Measurements from ENCODE around the gene LY6G6C. TPM values are rescaled to one million over a fixed set of nuclear protein-coding genes. Genes with fewer than 3 reads are reported as not detected.

The LY6G6C gene
- total RNA-seq, 3 donors from 2014 or later = not detected

DNA sequence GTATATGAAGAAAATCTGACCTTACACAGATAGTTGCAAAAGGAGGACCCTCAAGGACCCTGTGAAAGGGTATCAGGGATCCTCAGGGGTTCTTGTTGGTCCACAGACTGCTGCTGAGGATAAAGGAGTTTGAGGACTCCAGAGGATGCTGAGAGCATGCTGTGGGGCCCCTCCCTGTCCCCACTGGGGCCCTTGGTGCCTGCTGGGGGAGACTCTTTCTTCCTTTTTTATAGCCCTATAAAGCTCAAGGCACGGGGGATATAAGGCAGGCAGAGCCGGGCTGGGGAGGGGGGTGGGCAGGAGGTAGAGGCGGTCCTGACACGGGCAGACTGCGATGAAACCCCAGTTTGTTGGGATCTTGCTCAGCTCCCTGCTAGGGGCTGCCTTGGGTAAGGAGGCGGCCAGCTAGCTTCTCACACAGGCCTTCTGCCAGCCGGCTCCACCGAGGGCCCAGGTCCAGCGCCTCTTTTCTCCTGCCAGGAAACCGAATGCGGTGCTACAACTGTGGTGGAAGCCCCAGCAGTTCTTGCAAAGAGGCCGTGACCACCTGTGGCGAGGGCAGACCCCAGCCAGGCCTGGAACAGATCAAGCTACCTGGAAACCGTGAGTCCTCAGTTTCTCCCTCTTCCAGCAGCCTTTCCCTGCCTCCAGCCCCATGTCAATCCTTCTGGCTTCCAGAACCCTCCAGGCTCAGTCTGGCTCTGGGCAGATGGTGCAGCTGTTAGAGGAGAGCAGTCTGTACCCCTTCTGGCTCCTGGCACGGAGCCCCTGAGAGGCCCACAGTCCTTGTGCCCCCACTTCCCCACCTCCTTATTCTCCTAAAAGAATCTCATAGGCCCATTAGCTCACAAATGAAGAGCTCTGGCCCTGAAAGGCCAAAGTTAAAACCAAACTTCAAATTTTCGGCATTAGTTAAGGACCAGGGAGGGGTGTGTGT, 6.3 kb downstream of the LY6G6C start, which contains the start of gene LY6G6D:
Gene LY6G6D (plus strand): TSS at position 327 of the 937 bp plus-strand sequence. CDS start 8 bp downstream, at position 335.
- Histone ChIP-seq H3K4me3 (no peak within 1 kb of the TSS), H3K36me3 (no peaks in the 10 kb centered on the region), H3K9me3 (no peaks in the 10 kb centered on the region), H3K27ac (peak within 1 kb of the TSS in 1 of 2 donors; percentile 33), H3K27me3 (no peaks in the 10 kb centered on the region), H3K4me1 (peaks cover 3 to 6% of the 10 kb centered on the region in 2 donors)
- TF ChIP-seq POLR2AphosphoS5 (IDR thresholded peaks at IDR 0.05) = no peak
- TF ChIP-seq, protein P1, sequence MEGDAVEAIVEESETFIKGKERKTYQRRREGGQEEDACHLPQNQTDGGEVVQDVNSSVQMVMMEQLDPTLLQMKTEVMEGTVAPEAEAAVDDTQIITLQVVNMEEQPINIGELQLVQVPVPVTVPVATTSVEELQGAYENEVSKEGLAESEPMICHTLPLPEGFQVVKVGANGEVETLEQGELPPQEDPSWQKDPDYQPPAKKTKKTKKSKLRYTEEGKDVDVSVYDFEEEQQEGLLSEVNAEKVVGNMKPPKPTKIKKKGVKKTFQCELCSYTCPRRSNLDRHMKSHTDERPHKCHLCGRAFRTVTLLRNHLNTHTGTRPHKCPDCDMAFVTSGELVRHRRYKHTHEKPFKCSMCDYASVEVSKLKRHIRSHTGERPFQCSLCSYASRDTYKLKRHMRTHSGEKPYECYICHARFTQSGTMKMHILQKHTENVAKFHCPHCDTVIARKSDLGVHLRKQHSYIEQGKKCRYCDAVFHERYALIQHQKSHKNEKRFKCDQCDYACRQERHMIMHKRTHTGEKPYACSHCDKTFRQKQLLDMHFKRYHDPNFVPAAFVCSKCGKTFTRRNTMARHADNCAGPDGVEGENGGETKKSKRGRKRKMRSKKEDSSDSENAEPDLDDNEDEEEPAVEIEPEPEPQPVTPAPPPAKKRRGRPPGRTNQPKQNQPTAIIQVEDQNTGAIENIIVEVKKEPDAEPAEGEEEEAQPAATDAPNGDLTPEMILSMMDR (IDR thresholded peaks at IDR 0.05) = no peak
- TF ChIP-seq POLR2A (IDR thresholded peaks at IDR 0.05) = no peak
- intact Hi-C loops (cut with DNase I; ENCODE audit: low total_unique reads) = no loop called here
- no peak for DNase-seq (ENCODE audit: low spot score in 2 of 2)

DNA sequence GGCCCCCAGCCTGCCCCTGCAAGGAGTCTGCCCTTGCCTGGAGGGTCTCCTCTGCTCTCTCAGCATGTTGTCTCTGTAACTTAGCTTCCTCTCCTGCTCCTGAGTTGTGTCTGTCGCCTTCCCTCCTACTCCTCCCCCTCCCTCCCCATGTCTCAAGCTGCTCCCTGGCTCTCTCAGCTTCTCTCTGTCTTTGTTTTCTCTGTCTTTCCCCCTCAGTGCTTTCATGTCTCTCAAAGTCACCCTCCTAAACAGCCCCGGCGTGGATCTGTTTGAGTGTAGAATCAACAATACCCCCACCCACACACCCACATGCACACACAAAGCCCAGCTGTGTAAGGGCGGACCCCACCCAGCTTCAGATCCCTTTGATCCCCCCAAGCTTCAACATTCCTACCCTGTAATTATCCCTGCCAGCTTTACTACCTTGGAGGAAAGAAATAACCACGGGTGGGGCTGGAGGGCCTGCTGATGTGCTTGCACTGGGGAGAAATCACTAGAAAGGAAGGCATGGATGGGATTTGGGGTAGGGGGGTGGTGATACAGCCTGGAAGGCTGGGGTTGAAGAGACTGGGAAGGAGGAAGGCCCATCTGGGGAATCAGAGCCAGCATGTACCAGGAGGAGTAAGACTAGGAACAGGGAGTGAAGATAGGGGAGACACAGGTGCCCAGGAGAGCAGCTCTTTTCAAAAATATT, 7.4 kb downstream of the LY6G6C start:
- Histone ChIP-seq H3K4me1 (peaks cover 3 to 6% of the 10 kb centered on the region in 2 donors), H3K9me3 (no peaks in the 10 kb centered on the region), H3K4me3 (no peak overlapping the region), H3K36me3 (no peaks in the 10 kb centered on the region), H3K27me3 (no peaks in the 10 kb centered on the region), H3K27ac (no peak overlapping the region)
- no peak for DNase-seq (ENCODE audit: low spot score in 2 of 2)
- TF ChIP-seq, protein P1 (IDR thresholded peaks at IDR 0.05) = no peak
- TF ChIP-seq POLR2A (IDR thresholded peaks at IDR 0.05) = no peak
- TF ChIP-seq POLR2AphosphoS5 (IDR thresholded peaks at IDR 0.05) = no peak
- intact Hi-C loops (cut with DNase I; ENCODE audit: low total_unique reads) = no loop called here

DNA sequence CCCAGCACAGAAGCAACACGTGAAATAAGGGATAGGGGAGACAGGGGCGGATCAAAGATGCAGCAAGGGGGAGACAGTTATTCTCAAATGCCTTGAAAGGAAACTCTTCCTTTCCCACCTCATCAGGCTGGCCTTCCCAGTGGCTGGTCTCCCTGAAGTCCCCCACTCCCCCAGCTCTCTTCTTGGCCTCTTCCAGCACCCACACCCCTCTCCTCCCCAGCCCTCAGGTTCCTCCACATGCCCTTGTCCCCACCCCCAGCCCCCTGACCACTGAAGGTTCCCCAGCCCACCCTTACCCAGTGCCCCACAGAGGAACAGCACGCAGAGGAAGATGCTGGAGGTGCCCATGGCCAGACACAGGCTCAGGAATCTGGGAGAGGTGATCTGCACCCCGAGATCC, 8.1 kb downstream of the LY6G6C start:
- Histone ChIP-seq H3K27ac (no peak overlapping the region), H3K9me3 (no peaks in the 10 kb centered on the region), H3K4me3 (no peak overlapping the region), H3K36me3 (no peaks in the 10 kb centered on the region), H3K4me1 (peaks cover 3 to 6% of the 10 kb centered on the region in 2 donors), H3K27me3 (no peaks in the 10 kb centered on the region)
- DNase-seq (ENCODE audit: low spot score in 2 of 2) = no peak
- TF ChIP-seq POLR2AphosphoS5 (IDR thresholded peaks at IDR 0.05) (no peak), POLR2A (IDR thresholded peaks at IDR 0.05) (no peak)
- TF ChIP-seq, protein P1 (IDR thresholded peaks at IDR 0.05) = no peak
- intact Hi-C loops (cut with DNase I; ENCODE audit: low total_unique reads) = no loop called here

DNA sequence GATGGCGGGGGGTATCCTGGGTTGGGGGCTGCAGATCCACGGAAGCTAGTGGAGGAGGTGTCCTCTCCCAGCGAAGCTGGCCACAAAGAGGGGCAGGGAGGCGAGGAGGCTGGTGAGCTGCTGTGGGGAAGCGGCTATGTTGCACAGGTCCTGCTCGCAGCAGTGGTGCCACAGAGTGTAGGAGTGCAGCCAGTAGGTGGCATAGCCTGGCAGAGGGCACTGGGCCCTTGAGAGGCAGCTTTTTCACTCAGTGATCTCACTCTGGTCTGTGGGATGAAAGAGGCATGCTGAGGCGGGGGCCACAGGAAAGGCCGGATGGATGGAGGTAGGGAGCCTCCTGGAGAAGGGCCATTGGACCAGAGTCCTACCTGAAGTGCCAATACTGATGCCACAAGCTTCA, 9.2 kb downstream of the LY6G6C start:
- Histone ChIP-seq H3K27me3 (no peaks in the 10 kb centered on the region), H3K36me3 (no peaks in the 10 kb centered on the region), H3K4me3 (no peak overlapping the region), H3K9me3 (no peaks in the 10 kb centered on the region), H3K27ac (no peak overlapping the region), H3K4me1 (no peaks in the 10 kb centered on the region)
- TF ChIP-seq, protein P1 (IDR thresholded peaks at IDR 0.05) = peak in 2 of 3 donors; percentile 11 to 50
- TF ChIP-seq POLR2AphosphoS5 (IDR thresholded peaks at IDR 0.05) = no peak
- intact Hi-C loops (cut with DNase I; ENCODE audit: low total_unique reads) = no loop called here
- peak in 1 of 2 donors; percentile 37 for DNase-seq (ENCODE audit: low spot score in 2 of 2)

DNA sequence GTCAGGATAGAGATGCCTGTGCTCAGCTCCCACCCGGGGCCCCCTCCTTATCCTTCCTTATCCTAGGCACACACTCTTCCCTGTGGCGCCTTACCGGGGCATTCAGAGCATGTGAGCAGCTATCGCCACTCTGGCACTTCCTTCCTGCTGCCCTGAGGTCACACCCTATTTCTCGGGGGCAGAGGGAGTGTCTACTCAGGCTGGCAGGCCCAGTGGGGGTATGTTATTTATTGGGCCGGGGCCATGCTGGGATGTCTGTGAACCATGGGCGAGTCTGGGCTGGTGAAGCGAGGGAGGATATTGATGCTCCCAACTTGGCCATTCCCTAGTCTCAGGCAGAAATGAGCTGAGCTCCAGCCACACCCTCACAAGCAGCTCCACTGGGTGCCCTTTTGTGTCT, 10.3 kb downstream of the LY6G6C start:
- H3K4me3 ChIP-seq = no peak overlapping the region
- no peaks in the 10 kb centered on the region for H3K4me1 ChIP-seq
- H3K27ac ChIP-seq = no peak overlapping the region
- TF ChIP-seq POLR2AphosphoS5 (IDR thresholded peaks at IDR 0.05) (no peak), POLR2A (IDR thresholded peaks at IDR 0.05) (no peak)
- TF ChIP-seq, protein P1 (IDR thresholded peaks at IDR 0.05) = no peak
- DNase-seq (ENCODE audit: low spot score in 2 of 2) = no peak
- no peaks in the 10 kb centered on the region for H3K36me3 ChIP-seq
- intact Hi-C loops (cut with DNase I; ENCODE audit: low total_unique reads) = no loop called here
- H3K9me3 ChIP-seq = no peaks in the 10 kb centered on the region
- no peaks in the 10 kb centered on the region for H3K27me3 ChIP-seq

Measured in breast epithelium (tissue), 4 donors.